Measurements from ENCODE around the gene IGFBP7.

Gene IGFBP7

GRCh38 chr4:57116245-57116644 is 6.1 kb upstream of the IGFBP7 start:
- no peak overlapping the region for H3K9ac ChIP-seq
- TF ChIP-seq CTCF (conservative IDR thresholded peaks at IDR 0.05; ENCODE audit: low read depth, low read length): no peak

GRCh38 chr4:57114973-57115372 is 4.8 kb upstream of the IGFBP7 start:
- Histone ChIP-seq H4K20me1 (ENCODE audit: insufficient read depth) (no peaks in the 10 kb centered on the region), H3K79me2 (ENCODE audit: insufficient read depth, low read depth) (no peaks in the 10 kb centered on the region), H3K27me3 (ENCODE audit: insufficient read depth, low read depth) (no peaks in the 10 kb centered on the region), H3K4me3 (IDR thresholded peaks at IDR 0.05; ENCODE audit: insufficient read depth, low read depth, low read length) (no peak overlapping the region), H3K9ac (no peak overlapping the region), H3K36me3 (ENCODE audit: insufficient read depth) (no peaks in the 10 kb centered on the region), H3K27ac (no peak overlapping the region), H3K4me2 (no peak overlapping the region), H2AFZ (ENCODE audit: low read depth) (no peak overlapping the region), H3K4me1 (ENCODE audit: low read depth, poor library complexity, severe bottlenecking) (peaks cover 3% of the 10 kb centered on the region)
- no peak for TF ChIP-seq CTCF (conservative IDR thresholded peaks at IDR 0.05; ENCODE audit: low read depth, low read length)

More at GRCh38 chr4:57116245-57116644, 6.1 kb upstream of the IGFBP7 start:
- Histone ChIP-seq H3K4me2 (no peak overlapping the region), H2AFZ (ENCODE audit: low read depth) (no peak overlapping the region), H3K27me3 (ENCODE audit: insufficient read depth, low read depth) (no peaks in the 10 kb centered on the region), H4K20me1 (ENCODE audit: insufficient read depth) (no peaks in the 10 kb centered on the region), H3K79me2 (ENCODE audit: insufficient read depth, low read depth) (no peaks in the 10 kb centered on the region), H3K4me1 (ENCODE audit: low read depth, poor library complexity, severe bottlenecking) (no peaks in the 10 kb centered on the region), H3K36me3 (ENCODE audit: insufficient read depth) (no peaks in the 10 kb centered on the region), H3K4me3 (IDR thresholded peaks at IDR 0.05; ENCODE audit: insufficient read depth, low read depth, low read length) (no peak overlapping the region), H3K27ac (no peak overlapping the region)

- no peak for TF ChIP-seq CTCF (conservative IDR thresholded peaks at IDR 0.05; ENCODE audit: low read depth, low read length)
- Histone ChIP-seq H3K4me2 (no peak overlapping the region), H3K27me3 (ENCODE audit: insufficient read depth, low read depth) (no peaks in the 10 kb centered on the region), H3K4me3 (IDR thresholded peaks at IDR 0.05; ENCODE audit: insufficient read depth, low read depth, low read length) (no peak overlapping the region), H3K79me2 (ENCODE audit: insufficient read depth, low read depth) (no peaks in the 10 kb centered on the region), H3K27ac (no peak overlapping the region), H3K4me1 (ENCODE audit: low read depth, poor library complexity, severe bottlenecking) (peaks cover 3% of the 10 kb centered on the region), H2AFZ (ENCODE audit: low read depth) (no peak overlapping the region), H4K20me1 (ENCODE audit: insufficient read depth) (no peaks in the 10 kb centered on the region), H3K9ac (no peak overlapping the region), H3K36me3 (ENCODE audit: insufficient read depth) (no peaks in the 10 kb centered on the region)
Measured at GRCh38 chr4:57113870-57114269, 3.7 kb upstream of the IGFBP7 start.

- Histone ChIP-seq H3K4me1 (ENCODE audit: low read depth, poor library complexity, severe bottlenecking) (peaks cover 3% of the 10 kb centered on the region), H3K36me3 (ENCODE audit: insufficient read depth) (no peaks in the 10 kb centered on the region), H3K27me3 (ENCODE audit: insufficient read depth, low read depth) (no peaks in the 10 kb centered on the region), H3K4me2 (peak overlapping the region; percentile 33), H2AFZ (ENCODE audit: low read depth) (peak overlapping the region; percentile 82; the same call in 1 of the 2 replicates), H3K79me2 (ENCODE audit: insufficient read depth, low read depth) (no peaks in the 10 kb centered on the region), H3K9ac (no peak overlapping the region; the same call in 1 of the 2 replicates), H3K4me3 (IDR thresholded peaks at IDR 0.05; ENCODE audit: insufficient read depth, low read depth, low read length) (peak overlapping the region; percentile 47), H4K20me1 (ENCODE audit: insufficient read depth) (no peaks in the 10 kb centered on the region), H3K27ac (no peak overlapping the region)
- no peak for TF ChIP-seq CTCF (conservative IDR thresholded peaks at IDR 0.05; ENCODE audit: low read depth, low read length)
Measured at GRCh38 chr4:57110640-57111511, 691 bp upstream of the IGFBP7 start.
